Embryonic facial prominence (tissue), 1 donor: Measurements from ENCODE around the gene MUC5AC.
"Not testable (repeated sequence)": the region's sequence is repeated elsewhere in the genome, so short reads cannot be mapped to it uniquely, and the experiment has no call there.

Experiments
- DNase-seq: peaks from one replicate; pipeline ENCODE4 v3.0.0-alpha.2; 2016; ENCODE audit errors: extremely low spot score

Gene MUC5AC

GRCh38 chr11:1205987-1206331 is 48.2 kb downstream of the MUC5AC start:
- DNase-seq = no peak

GRCh38 chr11:1206391-1207271 is 48.9 kb downstream of the MUC5AC start:
- no peak for DNase-seq

GRCh38 chr11:1207401-1208143 is 49.8 kb downstream of the MUC5AC start:
- DNase-seq = no peak

GRCh38 chr11:1208144-1208393 is 50.3 kb downstream of the MUC5AC start:
- DNase-seq = no peak

- DNase-seq = no peak
These were observed 50.9 kb downstream of the MUC5AC start for GRCh38 chr11:1208394-1209261.

GRCh38 chr11:1209371-1210057 is 51.8 kb downstream of the MUC5AC start:
- no peak for DNase-seq

- DNase-seq = no peak
These were observed 54.1 kb downstream of the MUC5AC start for GRCh38 chr11:1211838-1212237.

- not testable (repeated sequence) for DNase-seq
These were observed 58.1 kb downstream of the MUC5AC start for GRCh38 chr11:1215826-1216225.

GRCh38 chr11:1217151-1217550 is 59.4 kb downstream of the MUC5AC start:
- no peak for DNase-seq

GRCh38 chr11:1218256-1218787 is 60.6 kb downstream of the MUC5AC start:
- no peak for DNase-seq

GRCh38 chr11:1218788-1219445 is 61.2 kb downstream of the MUC5AC start:
- DNase-seq = no peak

- no peak for DNase-seq
These were observed 61.7 kb downstream of the MUC5AC start for GRCh38 chr11:1219446-1219833.

GRCh38 chr11:1219834-1220815 is 62.4 kb downstream of the MUC5AC start:
- DNase-seq = no peak

- DNase-seq = no peak
These were observed 63.4 kb downstream of the MUC5AC start for GRCh38 chr11:1220941-1221721.

GRCh38 chr11:1221848-1222311 is 64.1 kb downstream of the MUC5AC start:
- DNase-seq = no peak

GRCh38 chr11:1222491-1223345 is 65.0 kb downstream of the MUC5AC start, which contains the start of gene MUC5B:
MUC5B (plus strand) TSS chr11:1223066; CDS start chr11:1223124, 58 bp downstream.
- DNase-seq = no peak

- DNase-seq = no peak
These were observed 65.8 kb downstream of the MUC5AC start for GRCh38 chr11:1223346-1224110.
